DMS153 treated with DMSO at 0.1 percent for 48 hours (cell line): Measurements from ENCODE around the gene VMA21.

ENCODE experiments used
- DNase-seq: peaks from one replicate; lab custom pipeline; 2025; ENCODE audit not compliant: unreplicated experiment; lab: John Stamatoyannopoulos, UW

VMA21 gene, protein sequence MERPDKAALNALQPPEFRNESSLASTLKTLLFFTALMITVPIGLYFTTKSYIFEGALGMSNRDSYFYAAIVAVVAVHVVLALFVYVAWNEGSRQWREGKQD

DNA sequence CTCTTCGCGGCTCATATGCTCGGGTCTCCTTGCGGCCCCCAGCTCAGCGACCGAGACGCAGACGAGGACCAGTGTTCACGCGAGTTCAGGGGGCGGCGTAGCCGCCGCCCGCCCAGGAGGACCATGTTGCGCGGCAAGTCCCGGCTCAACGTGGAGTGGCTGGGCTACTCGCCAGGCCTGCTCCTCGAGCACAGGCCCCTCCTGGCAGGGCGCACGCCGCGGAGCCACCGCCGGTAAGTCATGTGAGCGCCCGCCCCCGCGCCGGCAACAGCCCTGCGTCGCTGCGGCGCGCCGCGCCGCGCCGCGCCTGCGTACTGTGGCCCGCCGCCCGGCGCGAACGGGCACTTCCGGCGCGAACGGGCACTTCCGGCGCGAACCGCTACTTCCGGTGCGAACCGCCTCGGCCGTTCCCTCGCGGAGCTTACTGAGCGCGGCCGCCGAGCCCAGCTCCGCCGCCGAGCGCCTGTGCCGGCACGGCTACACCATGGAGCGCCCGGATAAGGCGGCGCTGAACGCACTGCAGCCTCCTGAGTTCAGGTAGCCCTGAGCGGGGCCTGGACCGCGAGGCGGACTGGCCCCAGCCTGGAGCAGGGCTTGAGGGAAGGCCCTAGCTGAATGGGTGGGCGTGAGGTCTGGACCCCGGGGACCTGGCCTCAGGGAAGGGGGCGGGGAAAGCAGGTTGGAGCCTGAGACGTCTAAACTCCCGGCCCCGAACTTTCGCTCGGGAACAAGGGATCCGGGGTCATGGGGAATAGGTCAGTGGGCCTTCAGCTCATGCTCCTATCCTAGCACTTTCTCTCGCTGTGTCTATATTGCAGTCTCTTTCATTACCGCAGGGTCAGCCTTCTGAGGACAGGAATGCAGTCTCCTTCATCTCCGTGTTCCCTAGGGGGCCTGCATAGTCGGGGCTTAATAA is at the start of gene VMA21:
Gene VMA21, plus strand, starts transcription at position 382 of the 916 bp plus-strand sequence. Its CDS starts 103 bp downstream, at position 485.
- peak; percentile 59 for DNase-seq

DNA sequence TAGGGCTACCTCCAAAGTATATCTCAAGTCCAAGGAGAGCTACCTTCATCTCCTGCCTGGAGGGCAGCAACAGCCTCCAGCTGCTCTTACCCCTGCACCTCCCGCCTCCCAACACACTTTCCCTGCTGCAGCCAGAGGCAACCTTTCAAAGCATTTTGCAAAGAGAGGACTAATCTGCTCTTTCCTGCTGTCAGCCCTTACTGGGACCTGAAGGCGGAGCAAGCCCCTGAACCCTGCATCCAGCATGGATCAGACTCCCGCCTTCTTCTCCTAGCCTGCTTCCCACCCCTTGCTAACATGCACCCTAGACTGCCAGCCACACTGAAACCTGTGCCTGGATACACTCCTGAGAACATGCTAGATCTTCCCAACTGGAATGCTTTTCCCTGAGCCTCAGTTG is 37.7 kb upstream of the VMA21 start:
- no peak for DNase-seq

DNA sequence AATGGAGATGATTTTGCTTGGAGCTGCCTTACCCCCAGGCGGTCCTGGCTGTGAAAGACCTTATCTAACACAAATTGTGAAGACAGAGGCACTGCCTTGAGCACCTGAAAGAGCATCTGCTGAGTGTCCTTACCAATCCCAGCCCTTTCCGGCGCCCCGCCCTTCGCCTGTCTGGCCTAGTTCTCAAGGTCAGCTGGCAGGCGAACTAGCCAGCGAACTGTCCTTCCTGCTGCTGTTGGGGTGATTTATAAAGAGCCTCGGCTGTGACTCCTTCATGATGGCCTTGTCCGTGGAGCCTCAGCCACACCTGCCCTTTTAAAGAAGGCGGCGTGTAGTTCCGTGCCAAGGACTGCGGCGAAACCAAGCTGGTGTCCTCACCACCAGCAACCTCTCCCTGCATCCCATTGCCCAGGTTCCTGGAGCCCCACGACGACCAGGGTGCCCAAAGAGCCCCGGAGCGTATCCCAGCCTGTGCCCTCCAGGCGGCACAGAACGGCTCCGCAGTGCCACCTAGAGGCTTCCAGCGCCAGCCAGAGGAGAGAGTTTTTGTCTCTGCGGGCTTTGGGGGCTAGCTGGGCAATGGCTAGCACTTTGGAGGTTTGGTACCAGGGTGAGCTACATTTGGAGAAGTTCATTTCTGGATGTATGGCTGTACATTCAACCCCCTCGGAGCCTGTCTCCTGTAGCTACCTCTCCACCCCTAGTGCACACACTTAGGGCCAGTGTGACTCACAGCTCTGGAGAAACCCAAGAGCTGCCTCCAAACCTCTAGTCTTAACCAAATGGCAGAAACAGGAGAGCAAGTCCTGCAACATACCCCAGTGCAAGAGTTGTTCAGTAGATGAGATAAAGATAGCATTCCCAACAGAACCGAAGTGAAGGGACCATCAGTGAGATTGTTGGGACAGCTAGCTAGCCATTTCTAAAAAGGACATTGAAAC is 36.8 kb upstream of the VMA21 start:
- peak; percentile 42 for DNase-seq

DNA sequence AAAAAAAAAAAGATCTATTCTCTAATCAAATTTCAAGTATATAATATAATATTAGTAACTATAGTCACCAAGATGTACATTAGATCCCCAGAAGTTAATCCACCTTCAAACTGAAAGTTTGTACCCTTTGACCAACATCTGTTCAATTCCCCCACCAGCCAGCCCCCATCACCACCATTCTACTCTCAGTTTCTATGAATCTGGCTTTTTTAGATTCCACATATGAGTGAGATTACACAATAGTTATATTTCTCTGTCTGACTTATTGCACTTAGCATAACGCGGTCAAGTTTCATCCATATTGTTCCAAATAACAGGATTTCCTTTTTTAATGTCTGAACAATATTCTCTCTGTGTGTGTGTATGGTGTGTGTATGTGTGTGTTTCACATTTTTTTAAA is 33.7 kb upstream of the VMA21 start:
- no peak for DNase-seq

DNA sequence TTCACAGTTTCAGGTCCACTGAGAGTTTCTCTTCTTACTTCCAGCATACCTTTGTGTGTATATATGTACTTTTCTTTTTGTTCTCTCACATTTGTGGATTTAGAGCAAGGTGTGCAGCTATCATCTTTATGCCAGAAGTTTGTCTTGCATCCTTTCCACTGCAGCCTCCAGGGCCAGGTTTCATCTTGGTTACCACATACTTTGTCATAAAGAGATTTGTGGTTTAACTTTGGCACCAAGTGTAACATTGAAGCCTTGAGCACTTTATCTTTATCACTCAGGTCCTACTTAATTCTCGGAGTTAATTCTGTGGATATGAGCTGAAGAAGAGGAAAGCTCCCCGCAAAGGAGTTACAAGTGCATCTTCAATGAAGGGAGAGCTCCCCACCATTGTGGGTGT is 31.4 kb upstream of the VMA21 start:
- no peak for DNase-seq

DNA sequence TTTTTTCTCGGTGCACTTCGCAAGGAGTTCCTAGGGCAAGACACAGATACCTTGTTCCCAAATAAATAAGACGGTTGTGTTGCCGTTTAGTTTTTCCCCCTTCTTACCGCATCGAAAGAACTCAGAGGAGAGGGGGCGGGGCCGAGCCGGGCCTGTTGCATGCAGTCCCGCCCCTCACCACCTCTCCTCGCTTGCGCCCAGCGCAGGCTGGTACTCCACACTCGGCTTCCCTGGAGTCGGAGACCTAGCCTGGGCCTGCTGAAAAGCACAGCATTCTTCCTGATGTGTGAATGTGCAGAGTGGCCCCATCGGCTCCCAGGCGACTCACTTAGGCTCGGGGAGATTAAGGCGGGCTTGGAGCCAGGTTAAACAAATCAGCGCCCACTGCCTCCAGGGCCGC is 26.1 kb upstream of the VMA21 start:
- DNase-seq = no peak

DNA sequence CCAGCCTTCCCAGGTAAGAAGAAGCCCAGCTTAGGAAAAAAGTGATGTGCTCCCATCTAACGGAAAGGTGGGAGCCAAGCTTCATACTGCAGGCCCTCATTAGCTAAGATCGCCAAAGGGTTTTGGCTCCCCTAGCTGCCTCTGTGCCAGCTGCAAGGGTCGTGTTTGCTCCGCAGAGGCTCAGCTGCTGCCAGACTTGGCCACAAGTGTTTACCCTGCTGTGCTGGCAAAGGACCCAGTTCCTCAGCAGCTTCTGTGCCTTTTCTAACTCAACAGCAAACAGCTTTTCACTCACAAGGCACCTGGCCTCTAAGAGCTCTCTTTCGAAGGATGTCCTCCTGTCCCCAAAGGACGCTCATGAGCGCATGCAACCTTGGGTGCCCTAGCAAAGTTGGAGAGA is 12.2 kb upstream of the VMA21 start:
- peak; percentile 27 for DNase-seq

DNA sequence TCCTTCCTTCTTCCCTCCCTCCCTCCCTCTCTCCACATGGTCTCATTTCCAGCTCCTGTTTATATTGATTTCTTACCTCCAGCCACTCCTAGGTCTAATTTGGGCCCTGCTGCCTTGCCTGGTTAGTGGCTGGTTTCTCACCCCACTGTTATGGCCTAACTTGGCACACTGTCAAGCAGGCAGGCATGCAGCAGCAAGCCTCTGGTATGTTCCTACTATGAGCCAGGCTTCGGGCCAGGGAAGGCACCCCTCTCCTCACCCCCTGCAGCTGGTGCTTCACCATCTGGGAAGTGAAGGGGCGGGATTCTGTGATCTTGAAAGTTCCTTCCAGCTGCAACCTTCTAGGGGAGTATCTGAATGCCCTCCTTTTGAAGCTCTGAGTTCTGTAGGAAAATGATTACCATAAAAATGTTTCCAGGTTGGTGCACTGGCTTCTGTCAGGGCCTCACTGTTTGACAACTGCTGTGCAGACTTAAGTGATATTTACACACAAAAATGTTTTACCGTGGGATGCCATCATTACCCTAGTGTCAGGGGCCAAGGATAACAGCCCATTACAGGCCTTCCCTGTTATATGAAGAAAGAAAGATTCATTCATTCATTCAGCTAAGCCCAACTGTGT is 10.1 kb upstream of the VMA21 start:
- no peak for DNase-seq

DNA sequence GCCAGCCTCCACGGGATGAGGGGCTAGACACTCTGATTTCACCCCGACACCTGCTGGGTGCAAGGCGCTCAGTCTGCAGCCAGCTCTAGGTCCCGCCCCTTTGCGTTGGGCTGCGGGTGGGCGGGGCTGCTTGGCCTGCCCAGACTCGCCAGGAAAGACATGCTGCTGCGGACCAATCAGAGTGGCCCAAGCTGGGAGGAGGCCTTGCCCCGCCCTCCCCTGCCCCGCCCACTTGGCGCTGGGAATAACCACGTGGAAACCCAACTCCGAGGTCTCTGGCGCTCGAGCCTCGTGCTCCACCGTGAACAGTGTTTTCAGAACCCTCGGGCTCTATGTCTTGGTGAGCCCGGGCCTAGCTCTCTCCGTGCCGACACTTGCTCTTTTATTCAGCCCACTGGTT is 5.3 kb upstream of the VMA21 start:
- DNase-seq = no peak

DNA sequence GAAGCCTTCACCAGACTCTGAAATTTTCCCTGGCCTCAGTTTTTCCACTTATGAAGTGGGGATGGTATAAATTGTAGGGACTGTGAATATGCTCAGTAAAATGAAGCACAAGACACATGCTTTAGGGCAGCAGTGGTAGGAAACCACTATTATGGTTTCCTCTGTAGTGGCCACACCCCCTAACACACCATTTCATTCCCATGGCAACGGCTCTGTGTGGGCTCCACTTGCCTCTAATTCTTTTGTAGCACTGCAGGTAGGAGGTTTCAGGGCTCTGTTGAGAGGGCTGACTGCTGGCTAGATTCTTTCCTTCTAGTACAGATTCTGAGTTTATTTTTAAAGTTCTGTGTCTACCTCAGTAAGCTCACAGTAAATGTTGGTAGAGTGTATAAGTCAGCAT is 3.5 kb upstream of the VMA21 start:
- no peak for DNase-seq

DNA sequence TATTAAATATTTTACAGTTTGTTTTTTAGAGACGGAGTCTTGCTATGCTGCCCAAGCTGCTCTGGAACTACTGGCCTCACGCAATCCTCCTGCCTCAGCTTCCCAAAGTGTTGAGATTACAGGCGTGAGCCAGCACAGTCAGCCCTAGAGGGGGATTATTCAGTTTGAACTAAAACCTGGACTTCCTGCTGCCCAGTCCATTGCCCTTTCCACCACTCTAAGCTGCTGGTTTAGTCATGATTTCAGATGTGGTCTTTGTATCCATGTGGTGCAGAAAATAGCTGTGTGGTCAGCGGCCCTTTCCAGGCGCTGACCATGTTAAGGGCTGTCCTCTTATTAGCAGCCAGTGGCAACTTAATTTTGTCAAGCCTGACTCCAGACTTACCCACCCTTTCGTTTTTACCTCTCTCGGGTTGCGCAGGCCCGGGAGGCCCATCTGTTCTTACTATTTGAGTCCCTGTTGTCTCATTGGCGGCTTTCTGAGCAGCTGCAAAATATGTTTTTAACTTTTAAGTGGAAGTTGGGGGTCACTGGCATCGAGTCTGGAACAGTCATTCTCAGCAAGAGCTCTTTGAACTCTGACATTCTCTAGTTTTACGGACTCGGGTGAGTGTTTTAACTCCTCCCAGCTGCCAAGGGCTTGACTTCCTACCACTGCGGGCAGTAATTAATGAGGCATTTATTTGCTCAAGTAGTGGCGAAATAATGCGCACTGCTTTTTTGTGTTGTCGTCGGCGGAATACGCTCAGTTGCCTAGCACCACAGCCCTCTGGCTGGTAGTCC is 773 bp upstream of the VMA21 start:
- peak; percentile 57 for DNase-seq

DNA sequence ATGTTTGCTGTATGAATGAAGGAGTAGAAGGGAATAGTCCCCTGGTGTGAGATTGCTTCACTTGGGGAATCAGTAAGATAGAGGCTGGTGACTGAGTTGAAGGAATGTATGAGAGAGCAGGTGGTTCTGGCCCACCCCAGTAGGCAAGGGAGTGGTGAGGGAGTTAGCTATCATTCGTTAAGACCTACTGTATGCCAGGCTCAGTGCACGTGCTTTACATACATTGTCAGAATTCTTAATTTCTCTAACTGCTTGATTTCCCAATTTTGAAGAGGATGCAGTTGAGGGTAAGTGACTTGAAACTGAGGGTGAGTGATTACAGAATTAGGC is 700 bp downstream of the VMA21 start:
- no peak for DNase-seq

DNA sequence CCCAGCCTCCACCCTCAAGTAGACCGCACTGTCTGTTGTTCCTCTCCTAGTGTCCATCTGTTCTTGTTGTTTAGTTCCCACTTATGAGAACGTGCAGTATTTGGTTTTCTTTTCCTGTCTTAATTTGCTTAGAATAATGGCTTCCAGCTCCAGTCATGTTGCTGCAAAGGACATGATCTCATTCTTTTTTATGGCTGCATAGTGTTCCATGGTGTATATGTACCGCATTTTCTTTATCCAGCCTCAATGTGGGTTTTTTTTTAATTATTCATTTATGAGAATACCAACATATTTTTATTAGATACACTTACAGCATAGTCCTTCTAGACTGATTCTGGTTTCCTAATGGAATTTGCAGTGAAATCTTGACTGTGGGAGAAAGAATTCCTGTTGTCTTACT is 1.3 kb downstream of the VMA21 start:
- DNase-seq = no peak

DNA sequence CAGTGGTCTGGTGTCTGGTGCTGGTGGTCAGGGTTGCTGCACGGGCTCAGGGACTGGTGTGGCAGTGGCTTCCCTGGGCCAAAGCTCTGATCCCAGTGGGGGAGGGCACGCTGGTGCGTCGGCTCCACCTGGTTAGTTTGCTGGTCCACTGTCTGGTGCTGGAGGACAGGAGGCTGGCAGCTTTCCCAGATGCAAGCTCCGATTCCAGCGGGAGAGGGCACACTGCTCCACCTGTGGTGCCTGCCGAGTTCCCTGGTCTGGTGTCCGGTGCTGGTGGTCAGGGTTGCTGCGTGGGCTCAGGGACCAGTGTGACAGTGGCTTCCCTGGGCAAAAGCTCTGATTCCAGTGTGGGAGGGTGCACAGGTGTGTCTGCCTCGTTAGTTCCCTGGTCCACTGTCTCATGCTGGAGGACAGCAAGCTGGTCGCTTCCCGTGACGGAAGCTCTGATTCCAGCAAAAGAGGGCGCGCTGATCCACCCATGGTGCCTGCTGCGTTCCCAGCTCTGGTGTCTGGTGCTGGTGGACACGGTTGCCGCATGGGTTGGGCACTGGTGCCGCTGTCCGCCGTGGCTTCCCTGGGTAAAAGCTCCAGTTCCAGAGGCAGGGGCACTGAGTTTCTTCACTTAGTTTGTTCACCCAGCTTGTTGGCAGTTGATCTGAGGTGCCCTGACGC is 5.8 kb downstream of the VMA21 start:
- no peak for DNase-seq

DNA sequence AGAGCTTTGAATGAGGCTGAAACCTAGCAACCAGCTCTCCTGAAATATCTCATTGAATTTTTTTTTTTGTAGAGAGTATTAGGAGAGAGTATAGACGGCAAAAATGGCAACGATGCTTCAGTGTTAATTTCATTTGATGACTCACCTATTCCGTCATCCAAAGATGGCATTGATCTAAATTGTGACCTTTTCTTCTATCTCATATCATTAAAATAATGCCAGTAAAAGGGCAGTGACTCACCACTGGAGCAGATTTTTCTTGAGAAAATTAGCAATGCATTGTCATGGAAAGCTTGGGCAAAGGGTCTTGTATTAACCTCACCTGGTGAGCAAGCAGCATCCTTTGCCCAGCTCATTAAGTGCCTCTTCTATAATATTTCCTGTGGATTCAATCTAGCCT is 19.6 kb downstream of the VMA21 start:
- DNase-seq = no peak

DNA sequence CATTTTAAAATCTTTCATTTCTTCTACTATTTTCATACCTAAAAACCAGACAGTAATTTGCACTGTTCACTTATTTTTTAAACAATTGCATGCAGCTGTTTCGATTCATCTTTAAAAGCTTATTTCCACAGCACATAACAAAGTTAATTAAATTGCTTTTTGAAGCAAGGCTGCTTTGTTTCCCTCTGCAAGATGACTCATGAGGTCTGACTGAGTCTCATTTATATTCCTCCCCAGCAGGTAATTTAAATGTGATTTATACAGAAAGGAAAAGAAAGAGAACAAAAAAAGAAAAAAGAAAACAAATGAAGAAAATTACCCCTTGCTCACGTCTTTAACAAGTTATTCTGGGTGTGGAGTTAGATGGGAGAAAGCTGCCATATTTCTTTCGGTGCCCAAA is 22.8 kb downstream of the VMA21 start:
- DNase-seq = no peak

DNA sequence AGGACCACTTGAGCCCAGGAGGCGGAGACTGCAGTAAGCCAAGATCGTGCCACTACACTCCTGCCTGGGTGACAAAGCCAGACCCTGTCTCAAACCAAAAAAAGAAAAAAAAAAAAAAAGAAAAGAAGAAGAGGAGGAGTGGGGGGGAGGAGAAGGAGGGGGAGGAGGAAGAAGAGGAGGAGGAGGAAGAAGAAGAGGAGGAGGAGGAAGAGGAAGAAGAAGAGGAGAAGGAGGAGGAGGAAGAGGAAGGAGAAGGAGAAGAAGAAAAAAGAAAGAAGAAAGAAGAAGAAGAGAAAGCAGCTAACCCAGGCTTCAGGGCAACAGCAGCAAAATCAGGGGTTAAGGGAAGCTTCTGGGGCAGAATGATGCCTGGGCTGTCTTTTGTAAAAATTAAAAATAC is 27.5 kb downstream of the VMA21 start:
- DNase-seq = no peak

DNA sequence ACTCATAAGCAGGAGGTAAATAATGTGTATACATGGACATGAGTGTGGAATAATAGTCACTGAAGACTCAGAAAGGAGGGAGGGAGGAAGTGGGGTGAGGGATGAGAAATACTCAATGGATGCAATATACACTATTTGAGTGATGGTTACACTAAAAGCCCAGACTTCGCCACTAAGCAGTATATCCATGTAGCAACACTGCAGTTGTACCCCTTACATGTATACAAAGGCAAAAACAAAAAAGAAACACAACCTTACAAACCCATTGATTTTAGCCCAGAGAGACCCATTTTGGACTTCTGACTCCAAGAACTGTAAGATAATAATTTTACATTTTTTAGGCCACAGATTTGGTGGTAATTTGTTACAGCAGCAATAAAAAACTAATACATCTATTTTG is 51.5 kb downstream of the VMA21 start:
- DNase-seq = no peak

DNA sequence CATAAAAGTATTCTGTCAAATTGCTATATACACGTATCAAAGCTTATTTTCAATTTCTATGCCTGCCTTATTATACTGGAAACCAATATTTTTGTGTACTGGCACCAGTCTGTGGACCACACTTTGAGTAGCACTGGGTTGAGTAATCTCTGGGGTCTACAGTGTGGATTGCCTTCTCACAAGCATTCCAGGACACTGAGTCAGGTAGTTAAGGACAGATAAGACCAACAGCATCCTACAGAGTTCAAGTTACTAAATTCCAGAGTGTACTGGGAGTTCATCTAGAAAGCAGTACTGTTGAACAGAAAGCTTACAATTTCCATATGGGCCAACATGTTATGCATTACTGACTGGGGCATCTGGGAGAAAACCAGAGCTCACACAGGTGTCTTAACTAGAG is 61.8 kb downstream of the VMA21 start:
- DNase-seq = no peak
